HepG2 (cell line): ENCODE results near the gene MTIF2. TPM values are rescaled to one million over a fixed set of nuclear protein-coding genes. Genes with fewer than 3 reads are reported as not detected.

Source experiments
- ATF1 ChIP-seq: IDR thresholded peaks from 2 replicates; pipeline ENCODE4 v1.6.1; 2016; ENCODE audit warnings: mild to moderate bottlenecking, control low read depth
- BRF2 ChIP-seq: sonication (generic); formaldehyde crosslinking; IDR thresholded peaks from 2 replicates; pipeline ENCODE4 v1.8.1; 2022; ENCODE audit warnings: mild to moderate bottlenecking, missing genetic modification reagents
- GABPA ChIP-seq, 2 experiments: IDR thresholded peaks; 2 replicates each; pipeline ENCODE4 v1.6.1; 2011 to 2016; ENCODE audit warnings: low read depth in 2 of 2, low read length in 1 of 2, missing biosample characterization in 1 of 2, missing genetic modification characterization in 1 of 2
- GATA4 ChIP-seq: sonication (generic); IDR thresholded peaks from 2 replicates; pipeline ENCODE4 v1.6.1; 2016; ENCODE audit warnings: antibody characterized with exemption, low read depth, borderline replicate concordance
- KDM2A ChIP-seq: sonication (generic); formaldehyde crosslinking; IDR thresholded peaks from 2 replicates; pipeline ENCODE4 v1.4.0; 2020; ENCODE audit warnings: low read depth, missing genetic modification reagents, borderline replicate concordance
- KDM5A ChIP-seq: fragments of 200-600 bp; sonication (generic); IDR thresholded peaks from 2 replicates; pipeline ENCODE4 v1.7.0; 2018; ENCODE audit warnings: antibody characterized with exemption, mild to moderate bottlenecking, low read length, borderline replicate concordance
- PCBP2 ChIP-seq: fragments of 200-400 bp; formaldehyde crosslinking; optimal IDR thresholded peaks from 2 replicates; pipeline ENCODE3; 2018; ENCODE audit warnings: low read length, low read depth; ENCODE audit not compliant: poor library complexity, severe bottlenecking
- RBFOX2 ChIP-seq: fragments of 200-400 bp; formaldehyde crosslinking; IDR thresholded peaks from 2 replicates; pipeline ENCODE4 v1.6.1; 2017; ENCODE audit warnings: low read depth, mild to moderate bottlenecking, low read length
- RELA ChIP-seq: sonication (generic); formaldehyde crosslinking; IDR thresholded peaks from 2 replicates; pipeline ENCODE4 v1.4.0; 2020; ENCODE audit warnings: missing genetic modification reagents
- RXRA ChIP-seq: sonication (generic); formaldehyde crosslinking; IDR thresholded peaks from 2 replicates; pipeline ENCODE4 v1.5.1; 2020; ENCODE audit warnings: missing genetic modification reagents
- SKIL ChIP-seq: sonication (generic); formaldehyde crosslinking; IDR thresholded peaks from 2 replicates; pipeline ENCODE4 v1.8.0; 2022; ENCODE audit warnings: missing genetic modification reagents, mild to moderate bottlenecking, moderate library complexity, borderline replicate concordance
- STAG1 ChIP-seq: sonication (generic); formaldehyde crosslinking; IDR thresholded peaks from 2 replicates; pipeline ENCODE4 v1.4.0; 2020; ENCODE audit warnings: missing genetic modification reagents
- TAF1 ChIP-seq: sonication (generic); formaldehyde crosslinking; IDR thresholded peaks from 2 replicates; pipeline ENCODE4 v1.4.0; 2020; ENCODE audit warnings: missing genetic modification reagents
- TFDP1 ChIP-seq: IDR thresholded peaks from 2 replicates; pipeline ENCODE4 v1.6.1; 2016; ENCODE audit warnings: missing compliant biosample characterization, missing genetic modification reagents, borderline replicate concordance
- TGIF2 ChIP-seq: IDR thresholded peaks from 2 replicates; pipeline ENCODE4 v1.6.1; 2016; ENCODE audit warnings: control low read depth, missing compliant biosample characterization
- ZFY ChIP-seq: sonication (generic); formaldehyde crosslinking; IDR thresholded peaks from 2 replicates; pipeline ENCODE4 v1.4.0; 2020; ENCODE audit warnings: missing genetic modification reagents
- ZNF343 ChIP-seq: sonication (generic); formaldehyde crosslinking; IDR thresholded peaks from 2 replicates; pipeline ENCODE4 v1.4.0; 2020; ENCODE audit warnings: mild to moderate bottlenecking, missing genetic modification reagents
- ZNF562 ChIP-seq: sonication (generic); formaldehyde crosslinking; IDR thresholded peaks from 2 replicates; pipeline ENCODE4 v1.8.0; 2022; ENCODE audit warnings: missing genetic modification reagents, borderline replicate concordance
- ZNF564 ChIP-seq: sonication (generic); formaldehyde crosslinking; IDR thresholded peaks from 2 replicates; pipeline ENCODE4 v1.8.1; 2023; ENCODE audit warnings: mild to moderate bottlenecking, missing genetic modification reagents
- ZNF574 ChIP-seq: sonication (generic); formaldehyde crosslinking; IDR thresholded peaks from 2 replicates; pipeline ENCODE4 v1.4.0; 2020; ENCODE audit warnings: missing genetic modification reagents
- ZNF576 ChIP-seq: sonication (generic); formaldehyde crosslinking; IDR thresholded peaks from 2 replicates; pipeline ENCODE4 v1.4.0; 2020; ENCODE audit warnings: mild to moderate bottlenecking, missing genetic modification reagents
- ZNF740 ChIP-seq: sonication (generic); formaldehyde crosslinking; IDR thresholded peaks from 2 replicates; pipeline ENCODE4 v1.4.0; 2020; ENCODE audit warnings: missing genetic modification reagents
- polyA plus RNA-seq, 8 experiments: library from polyadenylated mRNA; depleted of rRNA in 3 of 8; stranded (reverse) in 7 of 8; unstranded in 1 of 8; fragments of >200 nt; fragmentation: Illumina TruSeq in 4 of 8; extraction: Trizol in 4 of 8; gene quantifications; 2 replicates each; pipeline versions ENCODE4 v1.2.1 to v1.2.3, GENCODE V29; 2011 to 2016; ENCODE audit warnings: low read depth in 4 of 8, missing spikeins in 1 of 8, mixed read lengths in 1 of 8; ENCODE audit not compliant: insufficient read depth in 1 of 8
- total RNA-seq, 5 experiments: library from RNA; depleted of rRNA; stranded (reverse); fragments of >200 nt; fragmentation: Illumina TruSeq; extraction: Trizol; gene quantifications; 2 replicates each; pipeline ENCODE4 v1.2.3, GENCODE V29; 2016; ENCODE audit warnings: low read depth in 1 of 5

The MTIF2 gene
- total and polyA plus RNA-seq, 2 of the 13 experiments (the other 11 are each of a cell fraction or from before 2014, with no cell fraction given), result 32.1 to 92.1 TPM

- TF ChIP-seq GABPA (IDR thresholded peaks at IDR 0.05; ENCODE audit: low read depth, low read length), result peak; percentile 61
- TF ChIP-seq GABPA (CRISPR knock-in tag; IDR thresholded peaks at IDR 0.05; ENCODE audit: low read depth), result peak; percentile 89
- TF ChIP-seq ZNF740 (CRISPR knock-in tag), result no peak
- peak; percentile 87 for TF ChIP-seq RBFOX2
- peak; percentile 35; the same call in 1 of the 2 replicates for TF ChIP-seq BRF2
- TF ChIP-seq KDM5A, result peak; percentile 98
- TF ChIP-seq STAG1 (CRISPR knock-in tag), result peak; percentile 36
- no peak for TF ChIP-seq PCBP2
- TF ChIP-seq ZNF564, result 0 out of 2 replicates have a peak, but pooled peaks have one; percentile 62
- no peak for TF ChIP-seq TFDP1
- no peak for TF ChIP-seq ZNF562 (CRISPR knock-in tag)
- TF ChIP-seq ZNF574 (CRISPR knock-in tag), result peak; percentile 80
- peak; percentile 61 for TF ChIP-seq RXRA
- TF ChIP-seq ZNF576, result no peak
- TF ChIP-seq ZNF343, result 0 out of 2 replicates have a peak, but pooled peaks have one; percentile 4
- 0 out of 2 replicates have a peak, but pooled peaks have one; percentile 63 for TF ChIP-seq GATA4
- TF ChIP-seq KDM2A (CRISPR knock-in tag), result peak; percentile 91
- peak; percentile 90 for TF ChIP-seq ZFY (CRISPR knock-in tag)
- TF ChIP-seq RELA (CRISPR knock-in tag), result no peak
- peak; percentile 72; the same call in 1 of the 2 replicates for TF ChIP-seq ATF1
- TF ChIP-seq SKIL (CRISPR knock-in tag), result no peak
- TF ChIP-seq TAF1 (CRISPR knock-in tag), result peak; percentile 96
- TF ChIP-seq TGIF2 (CRISPR knock-in tag), result peak; percentile 89
These were observed 36.8 kb downstream of the MTIF2 start, which contains the start of the genes CLHC1 and RPS27A (continued) for GRCh38 chr2:55232084-55232862.
